GM18520 (cell line): ENCODE results near the gene UBE2O.
"Not testable (repeated sequence)": the region's sequence is repeated elsewhere in the genome, so short reads cannot be mapped to it uniquely, and the experiment has no call there.

Source experiments
- ATAC-seq: cut with Tn5 transposase; IDR thresholded peaks from one replicate; pipeline ENCODE4 v1.9.1; 2021; ENCODE audit not compliant: unreplicated experiment

The UBE2O gene

GRCh38 chr17:76379646-76380376 is 73.1 kb downstream of the UBE2O start:
- no peak for ATAC-seq

- no peak for ATAC-seq
These were observed 73.7 kb downstream of the UBE2O start for GRCh38 chr17:76379275-76379641.

- no peak for ATAC-seq
These were observed 74.2 kb downstream of the UBE2O start for GRCh38 chr17:76378548-76379274.

GRCh38 chr17:76376318-76377133 is 76.4 kb downstream of the UBE2O start:
- ATAC-seq = no peak

- ATAC-seq = no peak
These were observed 81.0 kb downstream of the UBE2O start for GRCh38 chr17:76371656-76372628.

- no peak for ATAC-seq
These were observed 82.5 kb downstream of the UBE2O start for GRCh38 chr17:76370261-76370993.

GRCh38 chr17:76369804-76370203 is 83.1 kb downstream of the UBE2O start:
- ATAC-seq = no peak

GRCh38 chr17:76369379-76369778 is 83.6 kb downstream of the UBE2O start:
- no peak for ATAC-seq

GRCh38 chr17:76368545-76368944 is 84.4 kb downstream of the UBE2O start:
- no peak for ATAC-seq

- ATAC-seq = no peak
These were observed 85.3 kb downstream of the UBE2O start for GRCh38 chr17:76367642-76368041.

- ATAC-seq = no peak
These were observed 86.7 kb downstream of the UBE2O start for GRCh38 chr17:76366247-76366646.

GRCh38 chr17:76365256-76365903 is 87.6 kb downstream of the UBE2O start:
- no peak for ATAC-seq

- no peak for ATAC-seq
These were observed 89.7 kb downstream of the UBE2O start for GRCh38 chr17:76363107-76363842.

GRCh38 chr17:76360461-76360860 is 92.5 kb downstream of the UBE2O start:
- no peak for ATAC-seq

GRCh38 chr17:76359776-76360175 is 93.2 kb downstream of the UBE2O start:
- ATAC-seq = not testable (repeated sequence)

GRCh38 chr17:76359375-76359774 is 93.6 kb downstream of the UBE2O start:
- ATAC-seq = no peak

- no peak for ATAC-seq
These were observed 95.3 kb downstream of the UBE2O start for GRCh38 chr17:76357597-76358158.

GRCh38 chr17:76356803-76357456 is 96.0 kb downstream of the UBE2O start:
- no peak for ATAC-seq
